ENCODE data around the gene DSCAML1.

The DSCAML1 gene

GRCh38 chr11:117662671-117663269 lies 134.2 kb downstream of the DSCAML1 start:
- DNase-seq (ENCODE audit: low read depth in 2 of 2): no peak

GRCh38 chr11:117662255-117662654 lies 134.8 kb downstream of the DSCAML1 start:
- no peak for DNase-seq (ENCODE audit: low read depth in 2 of 2)

- no peak for DNase-seq (ENCODE audit: low read depth in 2 of 2)
Observed at GRCh38 chr11:117658809-117659208, 138.2 kb downstream of the DSCAML1 start.

DNA sequence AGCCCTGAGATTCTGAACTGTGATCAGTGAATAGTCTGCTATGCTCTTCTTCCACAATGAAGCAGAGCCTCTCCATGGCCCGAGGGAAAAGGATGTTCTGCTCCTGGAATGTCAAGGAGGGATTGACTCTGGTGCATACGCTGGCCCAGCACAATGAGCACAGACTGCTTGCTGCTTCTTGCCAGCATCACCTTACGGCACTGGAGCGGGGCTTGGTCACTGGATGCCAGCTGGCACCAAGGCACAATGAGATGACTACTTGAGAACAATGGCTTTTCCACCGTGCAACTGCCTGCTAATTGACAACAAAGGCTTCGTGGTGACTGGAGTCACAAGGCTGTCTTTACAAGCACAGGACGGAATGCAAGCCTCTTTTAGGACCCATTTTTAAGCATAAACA lies 139.2 kb downstream of the DSCAML1 start:
- no peak for DNase-seq (ENCODE audit: low read depth in 2 of 2)

DNA sequence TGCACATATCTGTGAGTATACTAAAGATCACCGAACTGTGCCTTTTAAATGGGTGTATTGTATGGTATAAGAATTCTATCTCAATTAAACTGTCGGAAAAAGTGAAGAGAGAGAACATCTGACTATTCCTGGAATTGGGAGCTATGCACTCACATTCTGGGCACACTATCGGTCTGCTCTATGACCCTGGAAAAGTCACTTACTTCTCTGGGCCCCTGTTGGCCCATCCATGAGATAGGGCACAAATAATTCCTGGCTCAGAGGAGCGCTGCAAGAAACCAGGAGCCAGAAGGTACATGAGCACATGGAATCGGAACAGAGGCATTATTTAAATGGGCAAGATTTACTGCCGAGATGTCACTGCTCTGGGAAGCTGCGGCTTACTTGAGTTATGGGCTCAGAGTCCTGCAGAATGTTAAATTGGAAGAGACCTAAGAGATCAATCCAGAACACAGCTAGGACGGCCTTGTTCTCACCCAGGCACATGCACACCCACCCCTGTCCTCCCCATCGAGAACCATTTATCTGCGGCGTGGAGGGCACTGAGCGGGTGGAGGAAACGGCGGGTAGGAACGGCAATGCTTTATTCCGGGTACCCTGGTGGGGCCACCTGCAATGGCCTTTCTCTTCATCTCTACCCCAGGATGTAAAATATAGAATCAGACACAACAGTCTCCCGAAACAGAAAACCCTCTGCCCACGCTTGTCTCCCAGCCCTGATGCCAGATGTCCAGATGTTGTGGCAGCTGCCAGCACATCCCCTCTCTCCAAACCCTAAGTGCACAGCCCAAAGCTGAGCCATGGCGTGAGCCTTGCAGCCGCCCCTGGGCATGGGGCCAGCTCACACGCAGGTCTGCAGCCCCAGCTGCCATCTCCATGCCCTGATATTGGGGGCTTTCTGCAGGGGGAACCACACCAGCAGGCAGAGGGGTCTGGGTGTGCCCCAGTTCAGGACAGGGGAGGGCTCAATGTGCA lies 142.4 kb downstream of the DSCAML1 start:
- no peak for DNase-seq (ENCODE audit: low read depth in 2 of 2)

DNA sequence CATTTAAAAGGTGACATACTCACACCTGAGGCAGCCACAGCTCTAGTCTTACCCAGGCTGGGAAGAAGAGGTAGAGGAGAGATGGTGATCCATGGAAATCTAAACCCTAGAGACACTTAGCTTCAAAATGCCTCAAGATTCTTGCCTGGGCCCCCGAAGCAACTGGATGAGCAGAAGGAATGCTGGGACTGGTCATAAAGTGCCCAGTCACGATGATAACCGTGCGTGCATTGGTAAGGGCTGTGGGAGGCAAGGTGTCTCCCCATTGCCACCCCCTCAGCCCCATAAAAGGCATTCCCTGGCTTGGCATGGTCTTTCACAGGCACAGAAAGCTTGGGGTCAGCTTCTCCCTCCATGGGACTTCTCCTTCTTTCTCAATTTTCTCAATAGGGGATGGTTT lies 144.5 kb downstream of the DSCAML1 start:
- no peak for DNase-seq (ENCODE audit: low read depth in 2 of 2)

DNA sequence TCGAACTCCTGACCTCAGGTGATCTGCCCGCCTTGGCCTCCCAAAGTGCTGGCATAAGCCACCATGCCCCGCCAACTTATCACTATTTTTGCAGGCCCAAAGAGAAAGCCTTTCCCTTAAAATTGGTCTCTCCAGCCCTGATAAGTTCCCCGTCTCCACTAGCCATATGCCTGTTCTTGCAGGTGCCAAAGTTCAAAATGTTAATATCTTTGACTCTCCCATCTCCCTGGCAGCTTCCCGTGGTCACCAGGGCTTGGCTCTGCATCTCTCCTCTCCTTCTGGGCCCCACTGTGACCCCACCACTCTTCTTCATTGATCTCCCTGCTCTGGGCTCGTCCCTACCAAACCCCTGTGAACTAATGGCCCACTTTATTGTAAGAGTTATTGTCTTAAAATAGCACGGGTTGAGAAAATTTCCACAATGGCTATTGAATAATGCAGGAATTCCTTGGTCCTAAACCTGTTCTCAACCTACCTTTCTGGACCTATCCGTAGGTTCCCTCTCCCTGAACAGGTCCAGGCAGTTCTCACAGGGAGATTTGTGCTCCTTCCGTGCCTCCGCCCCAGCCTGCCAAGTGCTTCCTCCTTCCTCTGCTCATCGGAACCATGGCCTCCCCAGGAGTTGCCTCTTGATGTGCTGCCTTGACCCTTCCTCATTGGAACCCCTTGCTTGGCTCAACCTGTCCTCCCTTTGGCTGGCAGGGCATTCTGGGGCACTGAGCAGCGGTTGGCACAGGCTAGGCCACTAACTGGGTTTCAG lies 147.5 kb downstream of the DSCAML1 start:
- DNase-seq (ENCODE audit: low read depth in 2 of 2): no peak

DNA sequence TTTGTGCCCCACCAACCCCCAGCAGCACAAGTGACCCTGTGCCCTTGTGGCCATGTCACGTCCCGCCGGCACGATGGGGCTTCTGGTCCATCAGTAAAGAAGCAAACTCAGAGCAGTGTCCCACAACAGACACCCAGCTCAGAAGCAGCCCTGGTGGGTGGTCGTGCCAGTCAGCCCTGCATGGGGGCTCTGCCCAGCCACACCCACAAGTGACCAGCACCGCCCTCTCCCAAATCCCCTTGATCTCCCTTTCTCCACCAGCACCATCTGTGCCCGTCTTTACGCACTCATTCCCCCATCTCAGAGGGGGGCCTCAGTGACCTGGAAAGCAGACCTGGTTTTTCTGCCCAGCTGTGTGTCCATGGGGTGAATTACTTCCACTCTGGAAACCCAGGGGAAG lies 149.1 kb downstream of the DSCAML1 start:
- DNase-seq (ENCODE audit: low read depth in 2 of 2): no peak

- DNase-seq (ENCODE audit: low read depth in 2 of 2): no peak
Observed at GRCh38 chr11:117647207-117647606, 149.8 kb downstream of the DSCAML1 start.

- no peak for DNase-seq (ENCODE audit: low read depth in 2 of 2)
Observed at GRCh38 chr11:117646411-117646810, 150.6 kb downstream of the DSCAML1 start.

DNA sequence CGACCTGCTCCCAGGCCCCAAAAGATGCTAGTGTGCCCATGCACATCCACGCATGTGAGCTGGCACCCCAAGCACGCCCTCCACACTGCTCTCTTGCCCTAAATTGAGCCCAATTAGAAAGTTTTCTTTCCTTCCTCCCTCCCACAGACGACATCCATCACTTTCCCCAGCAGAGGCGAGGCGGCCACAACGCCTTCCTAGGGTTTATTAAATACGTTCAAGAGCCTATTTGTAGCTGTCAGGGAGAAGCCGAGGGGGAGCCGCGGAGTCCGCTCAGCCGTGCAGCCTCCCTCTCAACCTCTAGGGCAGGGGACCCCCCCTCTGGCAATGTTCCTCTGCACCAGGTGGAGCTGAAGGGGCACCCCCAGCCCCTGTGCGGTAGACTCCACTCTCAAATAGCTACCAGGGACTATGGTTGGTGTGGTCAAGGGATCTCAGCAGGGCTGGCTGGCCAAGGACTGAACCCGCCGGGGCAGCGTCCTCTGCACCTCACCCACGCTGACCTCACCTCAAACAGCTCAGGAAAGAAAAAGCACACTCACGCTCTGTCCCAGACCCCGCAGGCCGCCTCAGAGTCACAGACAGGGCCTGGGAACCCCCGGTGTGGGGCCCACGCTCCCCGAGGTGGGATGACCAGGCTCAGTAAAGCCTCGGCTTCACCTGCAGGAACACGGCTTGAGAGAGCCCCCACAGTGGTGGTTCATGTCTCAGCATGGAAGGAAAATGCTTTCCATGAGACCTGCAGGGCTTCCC lies 152.4 kb downstream of the DSCAML1 start:
- DNase-seq (ENCODE audit: low read depth in 2 of 2): no peak

DNA sequence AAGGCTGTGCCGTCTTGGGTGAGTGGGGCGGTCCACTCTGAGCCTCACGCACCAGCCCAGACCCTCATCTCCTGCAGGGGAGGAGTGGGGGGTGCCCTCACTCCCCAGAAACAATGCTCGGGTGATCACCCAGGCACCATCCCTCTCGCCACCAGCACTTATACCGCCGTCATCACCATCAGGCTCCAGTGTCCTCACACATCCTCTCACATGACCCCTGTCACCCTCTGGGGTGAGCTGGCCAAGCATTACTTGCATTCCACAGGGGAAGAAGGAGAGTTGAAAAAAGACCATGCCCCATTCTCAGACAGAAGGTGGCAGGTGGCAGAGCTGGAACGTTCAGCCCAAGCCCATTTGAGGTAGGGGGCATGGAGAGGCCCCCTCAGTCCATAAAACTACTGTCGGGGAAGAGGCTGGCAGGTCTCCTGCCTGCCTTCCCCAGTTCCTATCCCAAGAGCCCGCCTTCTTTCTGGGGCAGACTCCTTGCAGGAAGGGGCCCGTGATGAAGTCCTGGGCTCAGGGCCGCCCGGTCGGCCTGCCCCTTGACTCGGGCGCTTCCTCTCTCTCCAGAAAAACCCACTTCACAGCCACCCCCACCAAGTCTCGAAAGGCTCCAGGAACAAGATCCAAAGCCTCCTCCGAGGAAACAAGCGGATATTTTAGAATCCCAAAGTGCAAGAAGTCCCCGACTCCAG lies 153.3 kb downstream of the DSCAML1 start:
- DNase-seq (ENCODE audit: low read depth in 2 of 2): no peak

DNA sequence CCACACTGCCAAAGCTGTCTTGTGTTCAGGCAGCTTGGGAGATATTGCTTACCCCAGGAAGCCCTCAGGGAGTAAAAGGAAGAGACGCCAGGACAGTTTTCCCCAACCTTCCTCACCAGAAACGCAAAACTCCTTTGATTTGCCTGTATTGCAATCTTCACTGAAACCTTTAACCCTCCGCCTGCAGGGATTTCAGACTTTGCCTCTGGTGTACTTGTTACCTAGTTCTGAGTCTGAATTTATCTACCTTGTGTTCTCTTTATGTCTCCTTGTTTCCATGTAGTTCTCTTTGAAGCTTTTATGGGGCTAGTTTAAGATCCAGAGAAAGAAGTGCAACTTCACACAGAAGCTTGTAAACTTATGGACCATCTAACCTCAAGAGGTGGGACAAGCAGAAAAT lies 154.2 kb downstream of the DSCAML1 start:
- no peak for DNase-seq (ENCODE audit: low read depth in 2 of 2)

GRCh38 chr11:117642396-117642795 lies 154.6 kb downstream of the DSCAML1 start:
- no peak for DNase-seq (ENCODE audit: low read depth in 2 of 2)

GRCh38 chr11:117641008-117641915 lies 155.8 kb downstream of the DSCAML1 start:
- no peak for DNase-seq (ENCODE audit: low read depth in 2 of 2)

- no peak for DNase-seq (ENCODE audit: low read depth in 2 of 2)
Observed at GRCh38 chr11:117640041-117640440, 157.0 kb downstream of the DSCAML1 start.

GRCh38 chr11:117639601-117640000 lies 157.4 kb downstream of the DSCAML1 start:
- DNase-seq (ENCODE audit: low read depth in 2 of 2): no peak

- no peak for DNase-seq (ENCODE audit: low read depth in 2 of 2)
Observed at GRCh38 chr11:117638911-117639543, 158.0 kb downstream of the DSCAML1 start.

DNA sequence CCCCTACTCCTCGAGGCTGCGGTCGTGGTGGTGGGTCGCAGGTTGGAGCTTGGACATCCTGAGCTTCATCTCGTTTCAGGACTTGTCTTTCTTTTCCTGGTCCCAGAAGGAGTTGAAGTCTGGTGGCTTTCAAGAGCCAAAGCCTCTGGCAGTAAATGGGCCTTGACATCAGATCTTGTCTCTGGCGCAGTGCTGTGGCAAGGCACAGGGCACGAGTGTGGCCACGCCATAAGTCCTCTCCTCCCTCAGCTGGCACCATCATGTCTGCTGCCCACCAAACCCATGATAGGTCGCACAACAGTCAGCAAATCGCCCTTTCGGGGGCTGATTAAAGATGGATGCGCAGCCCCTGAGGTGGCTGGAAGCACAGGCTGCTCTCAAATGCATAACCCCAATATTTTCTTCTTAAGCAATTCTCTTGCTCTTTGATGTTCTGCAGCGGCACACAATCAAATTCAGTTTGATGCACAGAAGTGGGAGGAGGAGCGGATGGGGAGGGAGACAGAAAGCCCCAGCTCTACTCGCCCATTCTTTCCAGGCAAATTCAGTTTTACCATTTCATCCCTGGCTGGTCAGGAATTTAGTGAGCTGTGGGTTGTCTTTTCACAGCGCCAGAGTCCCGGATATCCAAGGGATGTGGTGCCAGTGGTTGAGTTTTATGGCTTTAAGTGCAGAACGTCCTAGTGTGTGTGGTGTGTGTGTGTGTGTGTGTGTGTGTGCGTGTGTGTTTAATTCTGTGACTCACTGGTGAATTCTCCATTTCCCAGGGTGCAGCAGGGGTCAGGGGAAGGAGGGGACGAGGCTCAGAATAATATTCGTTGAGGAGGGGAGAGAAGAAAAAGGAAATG lies 162.0 kb downstream of the DSCAML1 start:
- no peak for DNase-seq (ENCODE audit: low read depth in 2 of 2)
